Superior temporal gyrus (tissue), 1 donor: ENCODE data around the gene KRTAP12-3.
"Not testable (repeated sequence)": the region's sequence is repeated elsewhere in the genome, so short reads cannot be mapped to it uniquely, and the experiment has no call there.

Experiments used
- DNase-seq: peaks from one replicate; pipeline ENCODE4 v3.0.0-alpha.2; 2016; ENCODE audit errors: extremely low spot score

KRTAP12-3 gene

GRCh38 chr21:44627181-44627822 is 30.4 kb upstream of the KRTAP12-3 start:
- not testable (repeated sequence) for DNase-seq

DNA sequence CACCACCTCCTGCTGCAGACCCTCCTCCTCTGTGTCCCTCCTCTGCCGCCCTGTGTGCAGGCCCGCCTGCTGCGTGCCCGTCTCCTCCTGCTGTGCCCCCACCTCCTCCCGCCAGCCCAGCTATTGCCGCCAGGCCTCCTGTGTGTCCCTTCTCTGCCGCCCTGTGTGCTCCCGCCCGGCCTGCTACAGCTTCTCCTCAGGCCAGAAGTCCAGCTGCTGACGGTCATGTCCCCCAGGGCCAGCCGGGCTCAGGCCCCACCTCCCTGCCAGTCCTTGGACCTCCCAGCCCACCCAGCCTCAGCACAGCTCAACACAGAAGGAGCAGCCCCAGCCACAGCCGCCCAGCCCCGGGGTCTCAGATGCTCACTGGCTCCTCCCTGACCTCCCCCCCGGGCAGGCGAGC is 29.9 kb upstream of the KRTAP12-3 start:
- not testable (repeated sequence) for DNase-seq

DNA sequence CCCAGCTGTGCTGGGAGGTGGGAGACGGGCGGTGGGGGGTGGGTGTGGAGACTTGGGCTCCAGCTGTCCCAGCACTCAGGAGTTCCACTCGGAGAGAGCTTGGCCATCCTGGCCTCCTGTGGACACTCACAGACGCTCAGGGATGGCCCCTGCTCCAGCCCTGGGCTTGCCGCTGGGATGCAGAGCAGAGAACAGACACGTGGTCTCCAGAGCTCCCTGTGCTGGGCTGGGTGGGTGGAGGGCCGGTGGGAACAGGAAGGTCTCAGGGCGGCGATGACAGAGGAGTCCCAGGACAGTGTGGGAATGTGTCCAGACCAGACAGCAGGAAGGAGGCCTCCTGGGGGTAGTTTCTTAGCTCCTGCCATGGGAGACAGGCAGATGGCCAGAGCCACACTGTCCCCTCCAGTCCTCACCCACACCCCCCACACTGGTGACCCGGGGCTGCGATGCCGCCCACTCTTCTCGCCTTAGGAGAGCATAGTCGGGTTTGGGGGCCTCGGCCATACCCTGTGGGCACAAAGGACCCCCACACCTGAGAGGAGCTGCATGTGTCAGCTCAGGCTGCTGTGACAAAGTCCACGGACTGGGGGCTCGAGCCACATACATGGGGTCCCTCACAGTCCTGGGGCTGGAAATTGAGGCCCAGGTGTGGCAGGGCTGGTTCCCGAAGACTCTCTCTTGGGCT is 28.9 kb upstream of the KRTAP12-3 start:
- DNase-seq: no peak

DNA sequence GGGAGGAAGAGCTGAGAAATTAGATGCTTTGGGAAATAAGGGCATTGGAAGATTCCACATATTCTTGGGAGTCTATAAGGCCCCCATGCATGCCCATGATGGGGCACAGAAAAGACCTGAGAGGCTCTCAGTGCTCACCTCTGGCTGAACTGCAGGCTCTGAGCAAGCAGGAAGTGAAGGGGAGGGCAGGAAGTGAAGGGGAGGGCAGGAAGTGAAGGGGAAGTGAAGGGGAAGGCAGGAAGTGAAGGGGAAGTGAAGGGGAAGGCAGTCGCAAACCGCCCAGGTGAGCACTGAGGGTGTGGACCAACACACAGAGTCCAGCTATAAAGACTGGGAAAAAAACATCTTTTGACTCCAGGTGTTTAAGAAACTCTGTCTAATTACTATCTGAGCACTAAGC is 27.3 kb upstream of the KRTAP12-3 start:
- DNase-seq: no peak

DNA sequence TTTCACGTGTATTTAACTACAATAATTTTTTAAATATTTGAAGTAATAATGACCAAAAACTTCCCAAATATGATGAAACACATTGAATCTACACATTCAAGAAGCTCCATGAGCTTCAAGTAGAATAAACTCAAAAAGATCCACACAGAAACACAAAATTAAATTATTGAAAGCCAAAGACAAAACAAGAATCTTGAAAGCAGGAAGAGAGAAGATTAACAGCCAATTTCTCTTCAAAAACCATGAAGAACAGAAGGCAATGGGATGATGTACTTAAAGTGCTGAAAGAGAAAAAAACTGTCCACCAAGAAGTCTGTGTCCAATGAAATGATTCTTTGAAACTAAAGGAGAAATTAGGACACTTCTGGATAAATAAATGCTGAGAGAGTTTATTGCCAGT is 25.7 kb upstream of the KRTAP12-3 start:
- DNase-seq: no peak

- DNase-seq: no peak
Observed at GRCh38 chr21:44636209-44637017, 21.3 kb upstream of the KRTAP12-3 start.

DNA sequence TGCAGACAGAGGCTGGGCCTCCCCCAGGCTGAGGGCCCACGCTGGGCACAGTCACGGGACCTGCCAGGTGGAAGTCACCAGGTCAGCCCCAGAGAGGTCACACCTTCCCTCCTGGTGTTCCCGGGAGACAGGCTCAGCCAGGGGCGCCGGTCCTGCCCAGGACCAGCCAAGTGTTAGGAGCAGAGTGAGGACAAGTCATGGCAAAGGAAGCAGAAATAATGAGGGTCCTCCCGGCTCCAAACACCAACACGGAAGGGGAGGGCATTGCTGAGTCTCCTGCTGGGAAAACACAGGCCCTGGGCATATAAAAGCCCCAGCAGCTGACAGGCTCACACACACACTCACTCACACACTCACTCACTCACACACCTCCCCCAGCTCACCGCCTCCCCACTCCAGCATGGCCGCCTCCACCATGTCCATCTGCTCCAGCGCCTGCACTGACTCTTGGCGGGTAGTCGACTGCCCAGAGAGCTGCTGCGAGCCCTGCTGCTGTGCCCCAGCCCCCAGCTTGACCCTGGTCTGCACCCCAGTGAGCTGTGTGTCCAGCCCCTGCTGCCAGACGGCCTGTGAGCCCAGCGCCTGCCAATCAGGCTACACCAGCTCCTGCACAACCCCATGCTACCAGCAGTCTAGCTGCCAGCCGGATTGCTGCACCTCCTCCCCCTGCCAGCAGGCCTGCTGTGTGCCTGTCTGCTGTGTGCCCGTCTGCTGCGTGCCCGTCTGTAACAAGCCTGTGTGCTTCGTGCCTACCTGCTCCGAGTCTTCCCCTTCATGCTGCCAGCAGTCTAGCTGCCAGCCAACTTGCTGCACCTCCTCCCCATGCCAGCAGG is 20.5 kb upstream of the KRTAP12-3 start, which contains the start of gene KRTAP10-10:
TSS of gene KRTAP10-10 (plus strand) at position 339 of the 833 bp plus-strand sequence. CDS start at position 401, 62 bp downstream.
- no peak for DNase-seq

DNA sequence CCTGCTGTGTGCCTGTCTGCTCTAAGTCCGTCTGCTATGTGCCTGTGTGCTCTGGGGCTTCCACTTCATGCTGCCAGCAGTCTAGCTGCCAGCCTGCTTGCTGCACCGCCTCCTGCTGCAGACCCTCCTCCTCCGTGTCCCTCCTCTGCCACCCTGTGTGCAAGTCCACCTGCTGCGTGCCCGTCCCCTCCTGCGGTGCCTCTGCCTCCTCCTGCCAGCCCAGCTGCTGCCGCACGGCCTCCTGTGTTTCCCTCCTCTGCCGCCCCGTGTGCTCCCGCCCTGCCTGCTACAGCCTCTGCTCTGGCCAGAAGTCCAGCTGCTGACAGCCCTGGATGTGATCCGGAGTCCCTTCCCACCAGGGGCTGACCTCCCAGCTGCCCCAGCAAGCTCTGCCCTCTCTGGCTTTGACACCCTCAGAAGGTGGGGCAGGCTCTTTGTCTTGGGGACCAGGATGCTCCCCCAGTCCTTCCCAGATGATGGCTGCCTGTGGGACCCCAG is 19.8 kb upstream of the KRTAP12-3 start:
- DNase-seq: not testable (repeated sequence)

GRCh38 chr21:44638506-44639330 is 19.0 kb upstream of the KRTAP12-3 start:
- not testable (repeated sequence) for DNase-seq

GRCh38 chr21:44639331-44639655 is 18.4 kb upstream of the KRTAP12-3 start:
- no peak for DNase-seq

DNA sequence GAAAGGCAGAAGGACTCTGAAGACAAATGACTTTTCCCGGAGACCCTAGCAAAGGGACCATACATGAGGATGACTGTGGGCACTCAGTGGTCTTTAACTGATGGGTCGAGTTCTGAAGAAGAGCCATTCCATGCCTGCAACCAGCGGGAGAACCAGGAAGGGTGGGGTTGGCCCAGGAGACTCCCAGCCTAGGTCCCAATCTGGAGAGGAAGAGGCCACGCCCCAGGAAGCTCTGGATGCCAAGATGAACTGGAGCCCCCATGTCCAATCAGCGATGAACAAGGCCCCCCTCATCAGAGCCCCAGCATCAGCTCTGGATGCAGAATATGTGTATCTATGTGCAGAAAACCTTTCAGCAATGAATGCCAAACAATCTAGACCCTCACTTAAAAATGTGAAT is 17.0 kb upstream of the KRTAP12-3 start:
- no peak for DNase-seq

- no peak for DNase-seq
Observed at GRCh38 chr21:44643741-44644310, 13.9 kb upstream of the KRTAP12-3 start.

GRCh38 chr21:44644878-44645277 is 12.9 kb upstream of the KRTAP12-3 start:
- no peak for DNase-seq

- DNase-seq: not testable (repeated sequence)
Observed at GRCh38 chr21:44646366-44647221, 11.1 kb upstream of the KRTAP12-3 start, which contains the start of gene KRTAP10-11. Gene KRTAP10-11, plus strand, starts transcription at chr21:44646414. Its CDS starts 45 bp downstream, at chr21:44646459.

GRCh38 chr21:44647222-44647552 is 10.5 kb upstream of the KRTAP12-3 start:
- DNase-seq: no peak

DNA sequence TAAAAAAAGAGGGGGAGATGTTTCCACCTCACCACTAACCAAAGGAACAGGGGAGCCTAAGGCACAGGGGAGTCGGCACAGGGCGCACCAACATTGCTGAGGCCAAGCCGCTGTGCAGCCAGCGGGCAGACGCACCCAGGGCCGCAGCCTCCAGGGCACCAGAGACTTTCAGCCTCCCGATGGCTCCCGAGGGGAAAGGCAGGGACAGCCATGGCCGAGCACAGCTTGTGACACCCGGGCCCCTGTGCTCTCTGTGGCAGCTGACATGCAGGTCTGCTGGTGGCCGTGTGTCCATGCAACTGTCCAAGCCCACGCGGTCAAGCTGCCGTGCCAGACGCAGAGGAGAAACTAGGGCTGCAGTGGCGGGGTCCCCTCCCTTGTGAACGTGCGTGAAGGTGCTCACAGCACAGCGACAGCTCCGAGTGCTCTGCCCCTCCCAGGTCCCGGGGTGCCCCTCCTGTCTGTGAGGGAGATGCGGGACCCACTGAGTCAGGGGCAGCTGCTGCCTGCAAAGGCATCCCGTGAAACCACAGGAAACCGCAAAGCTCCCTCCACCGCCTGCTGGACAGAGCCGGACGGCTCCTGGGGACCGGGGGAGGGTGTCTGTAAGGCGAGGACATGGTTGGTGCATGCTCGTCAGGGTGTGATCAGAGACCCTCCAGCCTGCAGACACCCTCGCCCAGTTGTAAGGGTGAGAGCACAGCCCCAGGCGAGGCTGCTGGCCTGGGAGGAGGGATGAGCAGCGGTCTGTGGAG is 9.0 kb upstream of the KRTAP12-3 start:
- DNase-seq: no peak

GRCh38 chr21:44649521-44650100 is 8.1 kb upstream of the KRTAP12-3 start:
- no peak for DNase-seq

DNA sequence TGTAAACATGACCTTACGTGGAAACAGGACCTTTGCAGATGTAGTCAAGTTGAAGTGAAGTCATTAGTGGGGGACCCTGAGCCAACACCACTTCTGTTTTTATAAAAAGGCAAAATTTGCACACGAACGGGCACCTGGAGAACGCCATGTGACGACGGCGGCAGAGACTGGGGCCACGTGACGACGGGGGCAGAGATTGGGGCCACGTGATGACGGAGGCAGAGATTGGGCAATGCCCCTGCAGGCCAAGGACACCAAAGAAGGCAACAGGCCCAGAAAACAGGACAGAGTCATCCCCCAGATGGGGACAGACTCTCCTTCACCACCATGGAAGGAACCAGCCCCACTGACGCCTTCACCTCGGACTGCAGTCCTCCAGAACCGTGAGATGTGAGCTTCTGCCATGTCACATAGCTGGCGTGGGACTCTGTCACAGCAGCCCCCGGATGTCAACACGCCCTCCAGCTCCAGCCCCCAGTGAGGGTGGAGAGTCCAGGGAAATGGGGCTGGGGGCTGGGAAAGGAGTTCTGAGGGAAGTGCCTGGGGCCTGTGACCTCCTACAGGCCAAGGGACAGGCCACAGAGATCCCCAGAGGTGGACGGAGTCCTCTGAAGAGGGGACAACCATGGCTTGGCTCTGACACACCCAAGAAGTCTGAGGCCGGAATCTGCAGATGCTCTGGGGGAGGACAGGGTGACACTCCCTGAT is 7.3 kb upstream of the KRTAP12-3 start:
- DNase-seq: no peak
